H9 (cell line): ENCODE measurements around the gene ASB4. TPM values are rescaled to one million over a fixed set of nuclear protein-coding genes. Genes with fewer than 3 reads are reported as not detected.

Source experiments
- DNase-seq: peaks from one replicate; pipeline ENCODE4 v3.0.0-alpha.2; 2017
- H2AFZ ChIP-seq: one replicate; pipeline ENCODE4 v1.6.1; 2013; ENCODE audit warnings: mild to moderate bottlenecking, low read length, control low read depth, moderate library complexity
- H2AK5ac ChIP-seq: 2 replicates; pipeline ENCODE4 v1.6.1; 2013; ENCODE audit warnings: low read length, control low read depth, mixed read lengths; ENCODE audit not compliant: insufficient read length
- H2BK120ac ChIP-seq: one replicate; pipeline ENCODE4 v1.6.1; 2013; ENCODE audit warnings: low read depth, mild to moderate bottlenecking, low read length, control low read depth, inconsistent platforms; ENCODE audit not compliant: poor library complexity, severe bottlenecking
- H2BK12ac ChIP-seq: 2 replicates; pipeline ENCODE4 v1.6.1; 2013; ENCODE audit warnings: low read length, control low read depth, mixed read lengths, low read depth; ENCODE audit not compliant: insufficient read length
- H2BK15ac ChIP-seq: 2 replicates; pipeline ENCODE4 v1.6.1; 2013; ENCODE audit warnings: low read depth, low read length, control low read depth
- H2BK20ac ChIP-seq: one replicate; pipeline ENCODE4 v1.6.1; 2013; ENCODE audit warnings: low read depth, mild to moderate bottlenecking, low read length, control low read depth, inconsistent platforms; ENCODE audit not compliant: poor library complexity, severe bottlenecking
- H2BK5ac ChIP-seq: 2 replicates; pipeline ENCODE4 v1.6.1; 2013; ENCODE audit warnings: low read length, control low read depth, mixed read lengths; ENCODE audit not compliant: insufficient read length
- H3K14ac ChIP-seq: 2 replicates; pipeline ENCODE4 v1.6.1; 2013; ENCODE audit warnings: low read length, control low read depth; ENCODE audit not compliant: insufficient read depth
- H3K18ac ChIP-seq: 2 replicates; pipeline ENCODE4 v1.6.1; 2013; ENCODE audit warnings: low read depth, mild to moderate bottlenecking, mixed read lengths, low read length, control low read depth; ENCODE audit not compliant: insufficient read length
- H3K23ac ChIP-seq: 2 replicates; pipeline ENCODE4 v1.6.1; 2013; ENCODE audit warnings: low read length, control low read depth, mixed read lengths, low read depth; ENCODE audit not compliant: insufficient read length
- H3K23me2 ChIP-seq: 2 replicates; pipeline ENCODE4 v1.6.1; 2013; ENCODE audit warnings: low read depth, mild to moderate bottlenecking, mixed read lengths, low read length, control low read depth; ENCODE audit not compliant: insufficient read length, poor library complexity, severe bottlenecking
- H3K27ac ChIP-seq: 2 replicates; pipeline ENCODE4 v1.5.1; 2013; ENCODE audit warnings: low read length, control low read depth, mixed read lengths, low read depth; ENCODE audit not compliant: insufficient read length
- H3K27me3 ChIP-seq: 2 replicates; pipeline ENCODE4 v1.6.1; 2013; ENCODE audit warnings: low read length, control low read depth, inconsistent platforms; ENCODE audit not compliant: insufficient read depth
- H3K4ac ChIP-seq: 2 replicates; pipeline ENCODE4 v1.6.1; 2013; ENCODE audit warnings: low read depth, mild to moderate bottlenecking, control low read depth, inconsistent platforms, low read length, moderate library complexity
- H3K4me1 ChIP-seq: 2 replicates; pipeline ENCODE4 v1.6.1; 2013; ENCODE audit warnings: low read length, control low read depth, inconsistent platforms; ENCODE audit not compliant: insufficient read depth
- H3K4me2 ChIP-seq: 2 replicates; pipeline ENCODE4 v1.6.1; 2013; ENCODE audit warnings: low read length, control low read depth, mixed read lengths; ENCODE audit not compliant: insufficient read length, insufficient read depth
- H3K56ac ChIP-seq: 2 replicates; pipeline ENCODE4 v1.6.1; 2013; ENCODE audit warnings: low read depth, mild to moderate bottlenecking, mixed read lengths, low read length, control low read depth; ENCODE audit not compliant: insufficient read length
- H3K79me1 ChIP-seq: 2 replicates; pipeline ENCODE4 v1.6.1; 2013; ENCODE audit warnings: low read depth, mild to moderate bottlenecking, moderate library complexity, low read length, control low read depth, inconsistent platforms; ENCODE audit not compliant: insufficient read depth, poor library complexity, severe bottlenecking
- H3K79me2 ChIP-seq: 2 replicates; pipeline ENCODE4 v1.6.1; 2013; ENCODE audit warnings: low read length, control low read depth, inconsistent platforms; ENCODE audit not compliant: insufficient read depth
- H3K9ac ChIP-seq: 2 replicates; pipeline ENCODE4 v1.6.1; 2013; ENCODE audit warnings: low read length, control low read depth, mixed read lengths; ENCODE audit not compliant: insufficient read length; ENCODE audit errors: extremely low read depth
- H3K9me3 ChIP-seq: one replicate; pipeline ENCODE4 v1.6.1; 2013; ENCODE audit warnings: low read depth, low read length, inconsistent platforms; ENCODE audit not compliant: control insufficient read depth
- H3T11ph ChIP-seq: one replicate; pipeline ENCODE4 v1.6.1; 2013; ENCODE audit warnings: mild to moderate bottlenecking, low read length, control low read depth, inconsistent platforms
- H4K20me1 ChIP-seq: one replicate; pipeline ENCODE4 v1.6.1; 2013; ENCODE audit not compliant: control insufficient read depth, insufficient read length, insufficient read depth
- H4K5ac ChIP-seq: 2 replicates; pipeline ENCODE4 v1.6.1; 2013; ENCODE audit warnings: low read depth, mild to moderate bottlenecking, mixed read lengths, low read length, control low read depth; ENCODE audit not compliant: insufficient read length
- H4K8ac ChIP-seq: replicated peaks from 2 replicates; pipeline ENCODE4 v1.6.1; 2013; ENCODE audit warnings: low read length, control low read depth, mixed read lengths, low read depth; ENCODE audit not compliant: insufficient read length
- H4K91ac ChIP-seq: 2 replicates; pipeline ENCODE4 v1.6.1; 2013; ENCODE audit warnings: low read depth, mild to moderate bottlenecking, moderate library complexity, mixed read lengths, low read length, control low read depth; ENCODE audit not compliant: insufficient read length
- H3K27ac Mint-ChIP-seq, 3 experiments: 2 replicates in 2 of 3; 3 replicates in 1 of 3; pipeline ENCODE4 v1.8.0; 2020 to 2021; ENCODE audit warnings: mixed read lengths in 3 of 3, mild to moderate bottlenecking in 1 of 3, moderate library complexity in 1 of 3
- H3K27me3 Mint-ChIP-seq: 2 replicates; pipeline ENCODE4 v1.8.0; 2021; ENCODE audit warnings: low read depth, mild to moderate bottlenecking, moderate library complexity, mixed read lengths
- H3K36me3 Mint-ChIP-seq, 3 experiments: 2 replicates in 2 of 3; 3 replicates in 1 of 3; pipeline ENCODE4 v1.8.0; 2020 to 2021; ENCODE audit warnings: low read depth in 3 of 3, mixed read lengths in 3 of 3; ENCODE audit not compliant: insufficient read depth in 1 of 3
- H3K4me1 Mint-ChIP-seq, 2 experiments: 2 replicates each; pipeline ENCODE4 v1.8.0; 2020; ENCODE audit warnings: mixed read lengths in 2 of 2
- H3K4me3 Mint-ChIP-seq, 2 experiments: 2 replicates in 1 of 2; 3 replicates in 1 of 2; pipeline ENCODE4 v1.8.0; 2020 to 2021; ENCODE audit warnings: mild to moderate bottlenecking in 2 of 2, mixed read lengths in 2 of 2, moderate library complexity in 1 of 2
- H3K9me3 Mint-ChIP-seq, 2 experiments: 2 replicates in 1 of 2; 3 replicates in 1 of 2; pipeline ENCODE4 v1.8.0; 2020; ENCODE audit warnings: mild to moderate bottlenecking in 2 of 2, mixed read lengths in 2 of 2, moderate library complexity in 1 of 2
- WGBS: extraction: QIAGEN DNeasy Blood & Tissue Kit; methylation state at CpG from one replicate; pipeline ENCODE4 v1.1.7; 2013; ENCODE audit warnings: missing lambda C conversion rate, low lambda C conversion rate, mixed read lengths; ENCODE audit not compliant: insufficient read length; ENCODE audit errors: extremely low coverage; 5-methylcytosine and 5-hydroxymethylcytosine counted together
- total RNA-seq: library from RNA; stranded (reverse); gene quantifications from 2 replicates; pipeline ENCODE4 v1.2.1, GENCODE V29; 2021
- TF ChIP-seq, protein P1 (sequence below): fragments of 200-600 bp; sonication (generic); conservative IDR thresholded peaks from 3 replicates; pipeline ENCODE4 v1.8.0; 2021; ENCODE audit warnings: antibody characterized with exemption, mild to moderate bottlenecking

The ASB4 gene
- total RNA-seq, 1 experiment from 2014 or later, result not detected

- Histone ChIP-seq H2BK5ac (no peak overlapping the region), H2BK15ac (no peak overlapping the region), H2BK20ac (no peak overlapping the region), H3T11ph (no peak overlapping the region), H2BK120ac (no peak overlapping the region), H3K4me1 (no peaks in the 10 kb centered on the region), H3K18ac (no peak overlapping the region), H3K27ac (no peak overlapping the region), H3K23me2 (no peaks in the 10 kb centered on the region), H4K8ac (no peak overlapping the region), H4K5ac (no peak overlapping the region), H3K79me2 (no peaks in the 10 kb centered on the region), H3K9me3 (no peaks in the 10 kb centered on the region), H3K4me2 (no peak overlapping the region), H2AK5ac (no peak overlapping the region), H3K14ac (no peak overlapping the region), H3K23ac (no peak overlapping the region), H3K56ac (no peak overlapping the region), H3K27me3 (no peaks in the 10 kb centered on the region), H3K4ac (no peak overlapping the region), H4K20me1 (no peaks in the 10 kb centered on the region), H3K9ac (no peak overlapping the region), H4K91ac (no peak overlapping the region), H2BK12ac (no peak overlapping the region), H2AFZ (no peak overlapping the region), H3K79me1 (no peaks in the 10 kb centered on the region)
- no peak for DNase-seq
- Mint-ChIP-seq H3K9me3 (no peaks in the 10 kb centered on the region; a peak in 1 of 5 replicates), H3K4me1 (no peaks in the 10 kb centered on the region), H3K4me3 (no peak overlapping the region), H3K27ac (no peak overlapping the region), H3K36me3 (no peaks in the 10 kb centered on the region), H3K27me3 (peaks cover 14% of the 10 kb centered on the region)
- WGBS, result no CpG with 5 or more reads among the region's 2 CpGs
- TF ChIP-seq, protein P1, sequence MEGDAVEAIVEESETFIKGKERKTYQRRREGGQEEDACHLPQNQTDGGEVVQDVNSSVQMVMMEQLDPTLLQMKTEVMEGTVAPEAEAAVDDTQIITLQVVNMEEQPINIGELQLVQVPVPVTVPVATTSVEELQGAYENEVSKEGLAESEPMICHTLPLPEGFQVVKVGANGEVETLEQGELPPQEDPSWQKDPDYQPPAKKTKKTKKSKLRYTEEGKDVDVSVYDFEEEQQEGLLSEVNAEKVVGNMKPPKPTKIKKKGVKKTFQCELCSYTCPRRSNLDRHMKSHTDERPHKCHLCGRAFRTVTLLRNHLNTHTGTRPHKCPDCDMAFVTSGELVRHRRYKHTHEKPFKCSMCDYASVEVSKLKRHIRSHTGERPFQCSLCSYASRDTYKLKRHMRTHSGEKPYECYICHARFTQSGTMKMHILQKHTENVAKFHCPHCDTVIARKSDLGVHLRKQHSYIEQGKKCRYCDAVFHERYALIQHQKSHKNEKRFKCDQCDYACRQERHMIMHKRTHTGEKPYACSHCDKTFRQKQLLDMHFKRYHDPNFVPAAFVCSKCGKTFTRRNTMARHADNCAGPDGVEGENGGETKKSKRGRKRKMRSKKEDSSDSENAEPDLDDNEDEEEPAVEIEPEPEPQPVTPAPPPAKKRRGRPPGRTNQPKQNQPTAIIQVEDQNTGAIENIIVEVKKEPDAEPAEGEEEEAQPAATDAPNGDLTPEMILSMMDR, result no peak
Measured at GRCh38 chr7:95537468-95537867, 51.7 kb downstream of the ASB4 start.
